ENCODE measurements around the gene SSH3. TPM values are rescaled to one million over a fixed set of nuclear protein-coding genes. Genes with fewer than 3 reads are reported as not detected.

SSH3 gene
- total and polyA plus RNA-seq, 2 of the 4 experiments (the other 2 are of a cell fraction): 7.3 to 26.7 TPM

- TF ChIP-seq CTCF (conservative IDR thresholded peaks at IDR 0.05; ENCODE audit: low read depth, low read length) (no peak), FOS (IDR thresholded peaks at IDR 0.05; ENCODE audit: low read depth, low read length) (no peak)
Measured at GRCh38 chr11:67355794-67356386, 52.6 kb downstream of the SSH3 start (continued).

GRCh38 chr11:67356387-67356863, 53.1 kb downstream of the SSH3 start:
- Histone ChIP-seq H3K4me1 (ENCODE audit: control insufficient read depth, insufficient read depth, low read length) (peaks cover 40% of the 10 kb centered on the region), H2BK15ac (ENCODE audit: low read depth, low read length) (peak overlapping the region; percentile 81; the same call in 1 of the 3 replicates), H4K8ac (ENCODE audit: low read depth in 2 of 2, low read length in 2 of 2) (peak overlapping the region; percentile 77 to 84; a peak in 3 of 4 replicates), H3K27me3 (ENCODE audit: control insufficient read depth, insufficient read depth, low read length) (no peaks in the 10 kb centered on the region), H2AK5ac (ENCODE audit: low read depth, low read length) (peak overlapping the region; percentile 99), H3K9ac (ENCODE audit: low read depth, low read length) (peak overlapping the region; percentile 21; the same call in 1 of the 2 replicates), H3K23ac (ENCODE audit: low read depth, low read length) (peak overlapping the region; percentile 34; the same call in 1 of the 2 replicates), H2AFZ (replicated peaks; ENCODE audit: low read length, poor library complexity) (peak overlapping the region; percentile 75), H3K18ac (ENCODE audit: low read depth, low read length) (no peak overlapping the region), H3K27ac (ENCODE audit: insufficient read depth, low read length) (peak overlapping the region; percentile 87), H2AK9ac (replicated peaks; ENCODE audit: low read depth, low read length, poor library complexity) (peak overlapping the region; percentile 80), H2BK5ac (ENCODE audit: low read depth, low read length, poor library complexity, severe bottlenecking) (peak overlapping the region; percentile 42), H4K5ac (ENCODE audit: low read depth, low read length) (no peak overlapping the region), H3K4ac (ENCODE audit: low read depth, low read length) (peak overlapping the region; percentile 99), H4K91ac (ENCODE audit: insufficient read depth, low read depth, low read length) (peak overlapping the region; percentile 79), H2BK20ac (ENCODE audit: low read depth, low read length) (peak overlapping the region; percentile 81), H3K14ac (replicated peaks; ENCODE audit: low read depth, low read length) (peak overlapping the region; percentile 59; the same call in 1 of the 2 replicates), H4K20me1 (ENCODE audit: insufficient read depth, low read length) (peaks cover 3% of the 10 kb centered on the region; the same call in 1 of the 2 replicates), H3K9me1 (ENCODE audit: insufficient read depth, low read length) (peaks cover 21% of the 10 kb centered on the region), H2BK120ac (ENCODE audit: low read depth, low read length) (peak overlapping the region; percentile 69), H3K9me3 (ENCODE audit: control insufficient read depth, insufficient read depth, low read length) (no peaks in the 10 kb centered on the region), H3K4me2 (ENCODE audit: low read depth, low read length) (no peak overlapping the region), H3K4me3 (ENCODE audit: insufficient read depth, low read depth, low read length) (no peak overlapping the region), H3K79me1 (ENCODE audit: low read depth in 1 of 2, low read length in 2 of 2) (peaks cover 11 to 51% of the 10 kb centered on the region in 2 experiments; a peak in 3 of 4 replicates), H3K36me3 (ENCODE audit: control insufficient read depth, insufficient read depth, low read length) (peaks cover 3% of the 10 kb centered on the region; the same call in 1 of the 2 replicates), H3K56ac (ENCODE audit: extremely low read depth, insufficient read depth, low read length) (no peak overlapping the region)
- ATAC-seq (ENCODE audit: low read depth) (no peak), DNase-seq (no peak)
- ChIA-PET CTCF (interaction anchor here (0.6 to 10.1 kb wide), 4 partner anchors 14 to 912 kb away, joined by 3 to 128 read pairs (median 8); no protein-coding TSS in a partner anchor), POLR2A (ENCODE audit: unreplicated experiment) (no interaction called here)
- no TSS peak for BruUV-seq (replicated peaks)
- dilution Hi-C loops (cut with HindIII; ENCODE audit: low sequenced_read_pairs, unreplicated experiment) (no loop called here), intact Hi-C loops (cut with micrococcal nuclease) (loop anchor here (2.0 kb wide), 1 partner anchor 14 kb away; no protein-coding TSS in a partner anchor), in situ Hi-C loops (cut with MboI; ENCODE audit: low sequenced_read_pairs) (no loop called here)
- WGBS, 2 experiments (ENCODE audit: extremely low coverage in 2 of 2, insufficient read length in 1 of 2): no CpG with 5 or more reads among the region's 4 CpGs
- TF ChIP-seq ELK1 (IDR thresholded peaks at IDR 0.05; ENCODE audit: borderline replicate concordance, low read depth, low read length) (no peak), RFX5 (IDR thresholded peaks at IDR 0.05; ENCODE audit: low read depth, low read length) (no peak), MAFK (IDR thresholded peaks at IDR 0.05; ENCODE audit: low read depth, low read length) (no peak), SMC3 (IDR thresholded peaks at IDR 0.05; ENCODE audit: low read depth, low read length) (no peak), MXI1 (IDR thresholded peaks at IDR 0.05; ENCODE audit: borderline replicate concordance, low read depth, low read length) (no peak), RAD21 (IDR thresholded peaks at IDR 0.05; ENCODE audit: low read length) (no peak), MAZ (IDR thresholded peaks at IDR 0.05; ENCODE audit: borderline replicate concordance, low read depth, low read length) (no peak), POLR2A (IDR thresholded peaks at IDR 0.05; ENCODE audit: low read depth, low read length) (no peak), CHD1 (IDR thresholded peaks at IDR 0.05; ENCODE audit: low read depth, low read length) (no peak)
